ENCODE data around the gene TJP3.

- TF ChIP-seq EZH2 (IDR thresholded peaks at IDR 0.05; ENCODE audit: borderline replicate concordance, low read depth, low read length, poor library complexity, severe bottlenecking) = no peak
- TF ChIP-seq, protein P1, sequence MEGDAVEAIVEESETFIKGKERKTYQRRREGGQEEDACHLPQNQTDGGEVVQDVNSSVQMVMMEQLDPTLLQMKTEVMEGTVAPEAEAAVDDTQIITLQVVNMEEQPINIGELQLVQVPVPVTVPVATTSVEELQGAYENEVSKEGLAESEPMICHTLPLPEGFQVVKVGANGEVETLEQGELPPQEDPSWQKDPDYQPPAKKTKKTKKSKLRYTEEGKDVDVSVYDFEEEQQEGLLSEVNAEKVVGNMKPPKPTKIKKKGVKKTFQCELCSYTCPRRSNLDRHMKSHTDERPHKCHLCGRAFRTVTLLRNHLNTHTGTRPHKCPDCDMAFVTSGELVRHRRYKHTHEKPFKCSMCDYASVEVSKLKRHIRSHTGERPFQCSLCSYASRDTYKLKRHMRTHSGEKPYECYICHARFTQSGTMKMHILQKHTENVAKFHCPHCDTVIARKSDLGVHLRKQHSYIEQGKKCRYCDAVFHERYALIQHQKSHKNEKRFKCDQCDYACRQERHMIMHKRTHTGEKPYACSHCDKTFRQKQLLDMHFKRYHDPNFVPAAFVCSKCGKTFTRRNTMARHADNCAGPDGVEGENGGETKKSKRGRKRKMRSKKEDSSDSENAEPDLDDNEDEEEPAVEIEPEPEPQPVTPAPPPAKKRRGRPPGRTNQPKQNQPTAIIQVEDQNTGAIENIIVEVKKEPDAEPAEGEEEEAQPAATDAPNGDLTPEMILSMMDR (conservative IDR thresholded peaks at IDR 0.05; ENCODE audit: low read depth, low read length) = no peak
Observed at GRCh38 chr19:3781603-3782002, 73.4 kb downstream of the TJP3 start.
